GM19468 (cell line): ENCODE data around the gene HMCN1.

Source experiments
- ATAC-seq: cut with Tn5 transposase; IDR thresholded peaks from one replicate; pipeline ENCODE4 v1.9.1; 2021; ENCODE audit warnings: mild to moderate bottlenecking, moderate library complexity, moderate number of reproducible peaks; ENCODE audit not compliant: unreplicated experiment; ENCODE audit errors: extremely low read depth

Gene HMCN1

DNA sequence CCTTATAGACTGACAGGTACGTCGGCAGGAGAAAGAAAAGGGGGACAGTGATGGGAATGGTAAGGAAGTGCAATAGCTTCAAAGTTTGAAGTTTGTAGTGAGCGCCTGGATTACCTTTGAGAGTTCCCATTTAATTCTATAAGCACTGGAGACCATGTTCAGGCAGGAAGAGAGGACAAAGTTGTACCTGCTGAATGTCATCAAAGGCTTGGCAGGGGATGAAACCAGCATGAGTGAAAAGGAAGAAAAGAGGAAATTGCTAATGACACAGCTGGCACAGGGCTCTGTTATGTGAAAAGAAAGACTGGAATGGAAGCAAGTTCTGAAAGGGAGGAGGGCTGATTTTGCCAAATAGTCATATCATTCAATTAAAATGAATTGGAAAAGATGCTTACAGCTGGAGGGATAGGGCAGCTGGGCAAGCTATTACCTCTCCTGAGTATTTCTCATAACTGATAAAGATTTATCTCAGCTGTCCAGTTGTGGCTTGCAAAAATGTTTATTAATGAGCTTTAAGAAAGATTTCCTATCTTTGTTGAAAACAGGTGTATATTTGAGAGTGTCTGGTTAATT is 109.2 kb downstream of the HMCN1 start:
- ATAC-seq = no peak

DNA sequence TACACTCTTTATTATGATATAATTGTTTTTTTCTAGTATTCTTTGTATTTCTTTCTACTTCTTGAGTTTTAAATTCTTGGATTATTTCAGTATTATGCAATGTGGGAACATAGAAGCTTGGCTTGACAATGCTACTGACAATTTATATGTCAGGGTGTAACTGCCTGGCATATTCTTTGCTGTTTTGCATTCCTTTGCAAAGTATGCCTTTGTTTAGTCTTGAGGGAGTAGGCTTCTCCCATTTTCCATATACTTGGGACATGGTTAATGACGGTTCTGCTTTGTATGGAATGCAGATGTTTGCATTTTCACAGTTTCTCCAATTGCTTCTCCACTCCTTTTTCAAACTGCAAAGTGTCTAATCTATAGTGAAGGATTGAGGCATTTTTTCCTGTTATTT is 109.8 kb downstream of the HMCN1 start:
- no peak for ATAC-seq

DNA sequence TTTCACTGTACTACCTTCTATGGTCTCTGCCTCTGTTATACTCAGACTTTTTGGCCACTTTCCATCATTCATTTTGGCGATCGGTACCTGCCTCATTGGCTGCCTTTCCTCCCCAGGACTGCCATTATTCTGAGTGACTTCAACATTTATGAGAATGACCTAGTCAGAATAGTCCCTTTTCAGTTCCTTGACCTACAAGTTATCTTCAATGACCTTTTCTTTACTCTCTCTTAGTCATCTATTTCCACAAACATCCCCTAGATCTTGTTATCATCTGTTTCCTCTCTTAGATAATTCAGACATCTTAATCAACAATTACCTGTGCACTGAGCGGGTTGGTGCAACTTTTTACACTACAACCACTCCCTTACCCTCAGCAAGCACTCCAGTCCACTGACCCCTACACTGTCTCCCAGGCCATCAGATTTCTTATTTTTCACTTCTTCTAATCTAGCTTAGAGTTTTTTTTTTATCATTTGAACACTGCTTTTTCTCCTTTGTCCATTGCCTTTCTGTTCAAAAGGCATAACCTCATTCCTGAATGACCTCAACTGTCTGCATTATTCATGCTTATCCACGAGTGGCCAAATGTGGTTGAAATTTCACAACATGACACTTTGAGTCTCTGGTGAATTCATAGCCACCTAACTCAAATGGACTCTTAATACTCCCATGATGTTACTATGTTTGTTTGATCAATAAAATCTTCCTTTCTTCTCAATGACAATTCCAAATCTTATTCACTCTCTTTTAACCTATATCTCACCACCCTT is 112.7 kb downstream of the HMCN1 start:
- ATAC-seq = no peak

DNA sequence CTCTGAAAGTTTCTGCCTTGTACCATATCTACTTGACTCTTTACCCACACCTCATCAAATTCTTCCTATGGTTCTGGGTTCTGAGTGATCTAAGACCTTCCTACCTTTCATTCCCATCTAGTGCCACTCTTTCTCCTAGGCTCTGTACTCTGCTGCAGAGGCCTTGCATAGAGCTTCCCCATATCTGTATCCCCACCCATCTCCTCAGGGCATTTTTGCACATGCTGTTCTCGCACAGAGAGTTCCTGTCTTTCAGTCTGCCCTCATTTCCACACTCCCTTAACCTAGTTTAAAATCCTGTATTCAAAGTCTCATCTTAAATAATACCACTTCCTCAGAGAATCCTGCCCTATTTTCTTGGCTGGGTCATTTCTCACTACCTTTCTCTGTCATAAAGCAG is 114.8 kb downstream of the HMCN1 start:
- ATAC-seq = no peak

DNA sequence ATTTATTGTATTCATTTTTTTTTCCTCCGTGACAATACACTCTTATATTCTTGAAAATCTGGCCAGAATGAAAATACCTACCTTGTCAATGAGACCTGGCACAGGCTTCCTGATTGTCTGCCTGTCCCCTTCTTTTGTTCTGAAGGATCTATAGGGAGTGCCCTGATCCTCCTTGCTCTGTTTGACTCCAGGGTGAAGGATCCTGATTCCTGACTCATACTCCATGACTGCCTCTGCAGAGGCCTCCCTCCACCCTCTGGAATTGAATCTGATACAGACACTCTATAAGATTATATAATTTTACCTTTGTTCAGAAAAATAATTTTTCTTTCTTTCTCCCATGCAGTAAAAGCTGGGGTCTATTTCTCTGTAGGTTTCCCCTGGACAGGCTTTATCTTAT is 116.2 kb downstream of the HMCN1 start:
- no peak for ATAC-seq

DNA sequence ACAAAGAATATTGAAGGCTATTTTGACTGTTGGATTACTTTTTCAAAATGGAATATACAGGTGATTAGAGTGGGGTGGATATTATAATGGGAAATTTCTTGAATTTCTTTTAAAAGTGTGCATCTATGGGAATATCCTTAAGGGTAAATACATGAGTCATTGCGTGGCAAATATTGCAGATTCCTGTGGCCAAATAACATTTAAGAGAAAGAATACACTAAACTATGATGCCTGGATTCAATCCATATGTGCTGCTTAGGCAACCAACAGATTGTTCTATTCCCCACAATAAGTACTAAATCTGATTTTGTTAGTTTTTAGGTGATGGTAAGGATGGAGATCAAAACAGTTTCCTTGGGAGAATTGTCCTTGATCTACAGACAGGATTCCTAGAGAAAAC is 119.5 kb downstream of the HMCN1 start:
- ATAC-seq = no peak

DNA sequence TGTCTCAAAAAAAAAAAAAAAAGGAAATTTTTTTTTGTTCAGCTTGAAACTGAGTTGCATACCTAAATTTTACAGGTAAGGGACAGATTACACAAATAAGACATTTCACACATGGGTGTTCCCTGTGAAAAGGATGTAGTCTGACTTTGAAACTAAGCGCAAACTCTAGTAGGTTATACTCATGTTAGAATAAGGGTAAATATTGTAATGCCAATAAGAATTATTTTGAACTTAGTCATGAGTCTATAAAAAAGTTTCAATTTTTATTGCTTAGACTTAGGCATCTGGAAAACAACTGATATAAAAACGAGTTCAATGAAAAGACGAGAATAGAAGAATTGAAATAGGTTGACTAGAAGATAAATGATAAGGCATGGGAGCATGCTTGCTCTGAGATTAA is 122.3 kb downstream of the HMCN1 start:
- no peak for ATAC-seq

DNA sequence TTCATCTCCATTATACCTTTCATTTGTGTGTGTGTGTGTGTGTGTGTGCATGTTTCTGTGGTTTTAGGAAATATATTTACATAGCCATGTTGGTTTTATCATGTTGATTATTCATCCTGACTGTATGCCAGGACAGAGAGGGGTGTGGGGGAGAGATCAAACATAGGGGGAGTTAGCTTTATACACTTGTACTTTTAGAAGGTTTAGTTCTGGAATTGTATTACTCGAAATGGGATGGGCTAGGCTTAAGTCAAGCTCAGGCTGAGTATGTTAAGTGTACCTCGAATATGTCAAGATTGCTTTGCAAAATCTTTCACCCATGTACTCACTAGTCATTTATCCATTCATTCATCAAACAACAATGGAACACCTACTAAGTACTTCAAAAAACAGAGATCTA is 123.3 kb downstream of the HMCN1 start:
- no peak for ATAC-seq

DNA sequence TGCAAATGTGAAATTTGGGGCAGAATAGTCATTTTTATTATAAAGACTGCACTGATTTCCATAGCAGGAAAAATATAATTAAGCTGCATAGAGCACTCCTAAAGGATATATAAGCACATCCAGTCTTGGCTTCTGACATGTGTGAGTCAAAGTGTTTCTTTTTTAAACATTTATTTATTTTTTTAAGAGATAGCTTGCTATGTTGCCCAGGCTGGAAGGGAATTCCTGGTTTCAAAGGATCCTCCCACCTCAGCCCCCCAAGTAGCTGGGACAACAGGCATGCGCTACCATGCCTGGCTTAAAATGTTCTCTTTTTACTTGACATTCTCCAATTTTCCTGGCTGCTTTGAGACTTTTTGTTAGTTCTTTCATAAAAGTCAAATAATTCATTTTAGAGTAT is 126.1 kb downstream of the HMCN1 start:
- ATAC-seq = no peak

DNA sequence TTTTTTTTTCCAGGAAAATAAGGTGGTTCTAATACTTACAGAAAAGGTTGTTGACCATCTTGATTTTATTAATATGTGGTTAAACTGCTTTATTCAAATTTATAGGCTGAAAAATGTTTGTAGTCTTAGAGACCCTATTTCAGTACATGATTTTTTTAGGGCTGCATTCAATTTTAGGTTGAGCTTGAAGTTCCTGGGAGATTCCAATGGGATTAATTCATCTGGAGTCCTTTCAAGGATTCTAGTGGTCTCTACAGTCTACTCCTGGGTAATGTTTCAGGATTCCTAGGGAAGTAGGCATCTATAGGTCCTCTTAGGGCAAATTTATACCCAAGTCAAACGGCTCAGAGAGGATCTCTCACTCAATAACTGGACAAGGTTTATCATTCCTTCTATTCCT is 126.7 kb downstream of the HMCN1 start:
- ATAC-seq = no peak

DNA sequence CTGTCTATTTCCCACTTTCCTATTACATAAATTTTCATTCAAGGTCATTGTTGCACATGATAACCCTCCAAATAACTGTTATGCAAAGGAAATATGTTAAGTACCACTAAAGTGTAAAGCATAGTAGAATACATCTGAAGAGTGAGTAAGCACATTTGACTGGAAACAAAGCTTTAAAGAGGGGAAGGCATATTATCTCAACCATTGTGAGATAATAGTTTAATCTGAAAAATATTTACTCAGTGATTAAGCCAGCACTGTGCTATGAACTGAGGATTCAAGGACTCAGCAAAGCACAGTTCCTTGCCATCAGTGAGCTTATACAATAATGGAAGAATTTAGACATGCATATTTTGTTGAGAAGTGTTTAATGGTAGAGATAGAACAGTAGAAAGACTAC is 127.4 kb downstream of the HMCN1 start:
- no peak for ATAC-seq

DNA sequence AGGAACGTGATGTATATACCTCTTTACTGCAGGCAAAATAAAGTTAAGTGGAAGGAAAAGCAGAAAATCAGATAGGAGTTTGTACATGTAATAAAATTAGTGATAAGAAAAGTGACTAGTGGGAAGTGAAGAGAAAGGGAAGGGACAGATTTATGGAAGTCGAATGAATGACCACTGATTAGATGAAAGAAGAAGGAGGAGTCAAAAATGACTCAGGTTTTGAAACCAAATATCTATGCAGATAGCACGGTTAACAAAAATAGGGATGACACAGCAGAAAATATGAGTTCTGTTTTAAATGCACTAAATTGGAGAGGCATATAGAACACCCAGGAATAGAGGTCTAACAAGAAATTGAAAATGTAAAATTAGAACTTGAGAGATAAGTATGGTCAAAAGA is 128.0 kb downstream of the HMCN1 start:
- no peak for ATAC-seq

DNA sequence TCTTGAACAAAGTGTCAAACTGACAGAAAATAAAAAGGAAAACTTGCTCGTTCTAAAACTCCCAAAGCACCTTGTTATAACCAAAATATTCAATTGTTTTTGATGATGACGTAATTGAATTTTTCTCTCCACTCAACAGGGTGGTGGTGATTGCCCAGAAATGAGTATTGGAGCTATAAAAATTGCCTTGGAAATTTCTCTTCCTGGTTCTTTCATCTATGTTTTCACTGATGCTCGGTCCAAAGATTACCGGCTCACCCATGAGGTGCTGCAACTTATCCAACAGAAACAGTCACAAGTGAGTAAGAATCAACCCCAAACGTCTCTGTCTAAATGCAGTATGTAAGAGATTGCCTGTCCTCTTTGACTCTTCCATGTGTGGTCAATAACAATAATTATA is 130.1 kb downstream of the HMCN1 start:
- no peak for ATAC-seq

DNA sequence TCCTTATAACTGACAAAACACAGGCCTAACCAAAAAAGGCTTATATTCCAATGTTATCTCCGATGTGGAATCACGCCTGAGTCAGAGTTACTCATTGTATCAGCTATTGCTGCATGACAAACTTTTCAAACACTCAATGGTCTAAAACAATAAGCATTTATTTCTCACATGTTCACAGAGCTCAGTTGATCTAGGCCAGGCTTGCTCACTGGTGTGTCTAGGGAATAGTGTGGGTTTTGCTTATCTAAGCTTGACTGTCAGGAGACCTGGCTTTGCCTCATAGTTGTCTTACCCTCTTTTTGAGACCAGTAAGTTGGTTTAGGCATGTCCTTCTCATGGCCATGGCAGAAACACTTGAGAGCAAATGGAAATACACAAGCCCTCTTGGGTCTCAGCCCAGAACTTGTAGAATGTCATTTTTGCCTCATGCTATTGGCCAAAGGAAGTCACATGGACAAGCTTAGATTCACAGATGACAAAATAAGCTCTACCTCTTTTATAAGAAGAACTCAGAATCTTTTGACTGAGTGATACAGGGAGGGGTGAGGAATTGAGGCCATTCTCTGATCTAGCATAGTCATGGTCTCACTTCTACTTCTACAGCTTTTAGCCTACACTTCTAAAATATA is 130.8 kb downstream of the HMCN1 start:
- no peak for ATAC-seq

DNA sequence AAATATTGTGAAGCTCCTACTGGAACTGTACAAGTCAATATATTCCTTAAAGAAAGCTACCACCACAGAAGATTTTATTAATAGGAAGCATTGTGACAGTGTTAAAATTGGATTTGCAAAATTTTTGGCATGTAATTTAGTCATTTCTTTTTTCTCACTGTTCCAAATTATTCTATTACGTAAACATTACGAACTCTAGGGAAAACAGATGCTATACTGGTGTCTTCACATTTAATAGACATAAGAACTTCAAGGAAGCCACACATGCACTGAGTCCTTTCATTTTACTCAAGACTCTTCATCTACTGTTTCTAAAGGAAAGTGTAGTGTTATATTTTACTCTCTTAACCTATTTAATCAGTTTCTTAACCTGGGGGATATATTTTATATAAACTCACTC is 135.4 kb downstream of the HMCN1 start:
- ATAC-seq = no peak

DNA sequence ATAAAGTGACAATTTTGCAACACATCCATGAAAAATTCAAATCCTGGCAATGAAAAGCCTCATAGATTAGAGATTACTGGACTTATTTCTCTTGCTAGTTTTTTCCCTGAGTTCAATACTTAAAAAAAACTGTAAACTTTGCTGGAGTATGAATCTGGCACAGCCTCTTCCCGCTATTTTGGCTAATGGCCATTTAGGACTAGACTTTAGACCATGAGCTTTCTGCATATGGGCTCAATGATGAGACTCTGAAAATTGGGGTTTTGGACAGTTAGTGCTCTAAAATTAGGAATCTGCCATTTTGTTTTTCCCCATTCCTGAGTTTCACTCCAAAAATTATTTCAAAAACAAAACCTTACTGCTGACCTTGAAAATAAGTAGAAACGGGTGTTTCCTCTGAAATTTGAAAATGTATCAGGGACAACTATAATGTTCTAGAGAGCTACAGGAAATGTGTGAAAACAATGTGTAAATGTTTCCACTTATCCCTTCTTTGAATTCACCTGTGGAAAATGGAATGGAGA is 137.5 kb downstream of the HMCN1 start:
- no peak for ATAC-seq

DNA sequence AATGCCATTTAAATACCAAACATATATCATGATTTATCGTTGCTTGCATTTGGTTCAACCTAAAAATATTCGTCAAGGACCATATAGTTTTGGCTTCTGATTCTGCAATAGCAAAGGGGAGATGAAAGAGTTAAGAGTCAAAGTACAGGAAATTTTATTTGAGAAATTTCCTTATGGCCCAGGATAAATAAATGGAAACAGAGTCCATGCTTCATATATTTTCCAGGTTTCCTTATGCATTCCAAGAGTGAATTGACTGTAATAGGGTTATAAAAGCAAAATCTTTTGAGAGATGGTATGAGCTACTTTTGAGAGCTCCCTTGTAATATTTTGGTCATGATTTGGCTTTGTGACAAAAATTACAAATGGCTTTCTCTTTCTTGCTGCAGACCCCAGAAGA is 140.1 kb downstream of the HMCN1 start:
- no peak for ATAC-seq

DNA sequence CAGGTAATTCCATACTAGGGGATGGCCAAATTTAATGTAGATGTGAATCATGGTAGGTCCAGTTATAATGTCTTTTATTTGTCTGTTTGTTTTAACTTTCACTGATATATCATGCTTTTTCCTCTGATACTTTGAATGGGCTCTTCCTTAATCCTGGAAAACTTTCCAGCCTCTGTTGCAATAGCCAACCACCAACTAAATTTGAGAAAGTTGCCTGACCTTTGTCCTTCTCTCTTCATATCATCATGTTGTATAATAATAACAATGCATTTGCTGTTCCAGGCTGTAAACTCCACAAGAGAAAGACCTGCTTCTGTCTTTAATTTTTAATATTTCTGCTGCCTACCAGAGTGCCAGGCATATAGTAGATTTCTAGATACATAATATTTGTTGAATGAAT is 146.1 kb downstream of the HMCN1 start:
- no peak for ATAC-seq

DNA sequence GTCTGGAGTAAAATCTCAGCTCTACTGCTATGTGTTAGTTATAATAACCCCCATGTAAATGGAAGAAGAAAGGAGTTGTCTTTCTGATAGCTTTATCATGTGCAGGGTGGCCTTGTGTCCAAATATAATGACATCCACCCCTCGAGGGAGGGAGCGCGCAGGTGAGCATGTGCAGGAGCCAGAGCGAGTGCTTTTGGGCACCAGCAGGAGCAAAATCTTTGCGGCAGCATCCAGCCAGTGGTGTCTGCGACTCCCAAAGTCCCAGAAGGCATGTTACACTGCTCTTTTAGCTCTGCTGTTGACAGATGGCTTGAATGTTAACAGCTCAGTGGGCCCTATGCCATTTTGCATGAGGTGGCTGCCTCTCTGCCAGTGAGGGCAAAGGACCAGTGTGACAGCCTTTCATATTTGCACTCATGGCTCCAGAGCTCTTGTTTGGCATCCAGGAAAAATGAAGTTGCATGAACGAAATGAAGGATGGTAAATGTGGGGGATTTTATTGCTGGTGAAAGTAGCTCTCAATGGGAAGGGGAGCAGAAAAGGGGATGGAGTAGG is 146.7 kb downstream of the HMCN1 start:
- ATAC-seq = no peak

DNA sequence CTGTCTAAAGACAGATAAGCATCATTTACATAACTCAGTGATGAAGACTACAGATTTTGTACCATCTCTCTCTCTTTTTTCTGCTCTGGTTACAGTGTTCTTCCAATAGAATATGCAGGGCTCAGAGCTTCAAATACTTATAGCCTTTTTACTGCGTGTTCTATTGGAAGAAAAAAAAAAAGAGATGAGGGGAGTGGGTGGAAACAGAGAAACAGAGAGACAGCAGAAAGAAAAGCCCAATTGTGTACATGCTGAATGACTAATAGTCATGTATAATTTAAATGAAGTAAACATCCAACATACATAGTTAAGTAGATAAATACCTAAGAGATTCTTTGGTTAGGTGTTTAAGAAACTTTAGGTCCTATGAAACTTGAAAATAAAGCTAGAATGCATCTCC is 151.9 kb downstream of the HMCN1 start:
- ATAC-seq = no peak

DNA sequence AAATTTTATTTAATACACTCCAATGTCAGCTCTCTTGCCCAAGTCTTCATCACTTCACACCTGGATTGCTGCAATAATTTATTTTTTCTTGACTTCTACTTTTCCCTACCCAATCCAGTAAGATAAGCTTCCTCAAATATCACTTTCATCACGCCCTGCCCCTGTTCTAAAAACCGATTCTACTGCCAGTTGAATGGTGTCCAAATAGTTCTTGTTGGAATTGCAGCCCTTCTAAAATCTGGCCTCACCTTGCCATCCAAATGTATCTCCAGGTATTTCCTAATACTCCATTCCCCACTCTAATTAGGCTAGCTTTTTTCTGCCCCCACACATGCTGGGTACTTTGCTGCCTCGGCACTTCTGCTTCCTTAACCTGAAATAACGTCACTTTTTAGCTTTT is 152.5 kb downstream of the HMCN1 start:
- no peak for ATAC-seq
